COR-L47 (cell line): ENCODE data around the gene ST3GAL4.

ENCODE experiments used
- DNase-seq: peaks from one replicate; lab custom pipeline; 2025; lab: John Stamatoyannopoulos, UW

The ST3GAL4 gene

GRCh38 chr11:126452241-126453101 lies 97.0 kb downstream of the ST3GAL4 start:
- DNase-seq, result no peak

GRCh38 chr11:126456089-126456488 lies 100.6 kb downstream of the ST3GAL4 start:
- no peak for DNase-seq

- no peak for DNase-seq
Observed at GRCh38 chr11:126456783-126457542, 101.5 kb downstream of the ST3GAL4 start.

- no peak for DNase-seq
Observed at GRCh38 chr11:126457817-126458216, 102.3 kb downstream of the ST3GAL4 start.

GRCh38 chr11:126459691-126460281 lies 104.3 kb downstream of the ST3GAL4 start:
- no peak for DNase-seq

GRCh38 chr11:126460417-126461095 lies 105.1 kb downstream of the ST3GAL4 start:
- no peak for DNase-seq

GRCh38 chr11:126461096-126461440 lies 105.6 kb downstream of the ST3GAL4 start:
- DNase-seq, result no peak

- no peak for DNase-seq
Observed at GRCh38 chr11:126461996-126462395, 106.5 kb downstream of the ST3GAL4 start.

GRCh38 chr11:126462422-126462821 lies 106.9 kb downstream of the ST3GAL4 start:
- no peak for DNase-seq
